HG02798 (cell line): ENCODE measurements around the gene TUSC2.

Experiments
- ATAC-seq: cut with Tn5 transposase; IDR thresholded peaks from one replicate; pipeline ENCODE4 v1.9.1; 2021; ENCODE audit warnings: mild to moderate bottlenecking; ENCODE audit not compliant: unreplicated experiment, poor library complexity

TUSC2 gene

DNA sequence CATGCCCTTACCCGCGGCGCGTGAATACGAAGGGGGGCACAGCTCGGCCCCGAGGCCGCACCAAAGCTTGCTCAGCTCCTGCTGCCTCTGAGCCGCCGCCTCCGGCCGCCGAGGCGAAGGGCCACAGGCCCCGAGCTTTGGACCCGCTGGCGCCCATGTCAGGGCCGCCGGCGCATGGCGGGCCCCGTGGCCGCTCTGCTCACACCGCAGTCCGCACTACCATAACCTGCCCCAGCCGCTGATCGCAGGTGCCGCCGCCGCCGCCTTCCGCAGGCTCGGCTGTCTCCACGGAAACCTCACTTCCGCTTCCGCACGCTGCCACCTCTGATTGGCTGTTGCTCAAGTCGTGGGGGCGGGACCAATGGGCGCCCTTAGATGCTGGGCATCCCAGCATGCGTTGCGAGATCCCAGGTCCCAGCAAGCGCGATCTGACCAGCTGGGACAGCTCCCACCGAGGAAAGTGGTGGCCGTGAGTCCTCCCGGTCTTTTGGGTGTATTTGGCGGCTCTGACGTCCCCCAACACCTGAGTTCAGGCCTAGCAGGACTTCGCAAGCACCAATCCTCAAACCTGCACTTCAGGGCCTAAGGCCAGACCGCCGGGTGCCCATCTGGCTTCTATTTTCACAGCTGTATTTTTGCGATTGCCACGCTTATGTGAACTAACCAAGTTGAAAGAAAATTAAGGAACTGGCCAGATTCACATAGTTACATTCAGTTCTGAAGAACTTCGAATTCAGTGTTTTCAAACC, at the start of gene TUSC2:
TSS of gene TUSC2 (minus strand) at position 281 of the 749 bp plus-strand sequence. CDS start at position 157, 124 bp downstream.
- ATAC-seq = peak; percentile 92

- ATAC-seq = no peak
Observed at GRCh38 chr3:50375258-50375931, 47.4 kb upstream of the TUSC2 start.

- no peak for ATAC-seq
Observed at GRCh38 chr3:50374363-50375257, 46.6 kb upstream of the TUSC2 start.

DNA sequence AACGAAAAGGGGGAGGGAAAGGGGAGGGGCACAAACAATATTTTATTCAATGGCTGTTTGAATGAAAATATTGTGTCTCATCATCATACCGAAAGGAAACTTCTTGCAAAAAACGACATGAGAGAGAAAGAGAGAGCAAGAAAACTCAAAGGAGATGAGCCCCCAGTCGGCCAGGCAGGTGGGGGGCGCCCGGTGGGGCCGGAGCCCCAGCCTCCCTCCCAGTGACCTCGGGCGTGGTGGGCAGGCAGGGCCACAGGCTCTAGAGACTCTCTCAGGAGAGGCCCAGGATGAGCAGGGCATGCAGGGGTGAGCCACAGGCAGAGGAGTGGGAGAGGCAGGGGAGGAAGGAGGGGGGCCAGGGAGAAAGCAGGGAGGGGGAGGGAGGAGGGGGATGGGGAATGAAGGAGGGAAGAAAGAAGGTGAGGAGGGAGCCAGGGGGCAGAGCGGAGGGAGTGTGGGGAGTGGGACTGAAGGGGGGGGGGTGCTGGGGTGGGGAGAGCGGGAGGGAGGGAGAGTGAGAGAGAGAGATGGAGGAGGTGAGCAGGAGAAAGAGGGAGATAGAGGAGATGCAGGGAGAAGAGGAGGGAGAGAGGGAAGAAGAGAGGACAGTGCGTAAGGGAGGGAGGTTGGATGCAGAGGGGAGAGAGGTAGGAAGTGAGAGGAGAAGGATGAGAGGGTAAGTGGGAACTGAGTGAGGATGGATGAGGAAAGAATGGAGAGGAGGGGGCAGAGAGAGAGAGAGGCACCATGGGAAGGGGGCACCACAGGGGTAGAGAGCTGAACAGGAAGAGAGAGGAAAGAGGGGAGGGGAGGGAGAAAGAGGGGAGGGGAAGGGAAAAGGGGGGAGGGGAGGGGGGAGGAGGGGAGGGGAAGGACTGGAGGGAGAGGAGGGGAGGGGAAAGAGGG, 45.4 kb upstream of the TUSC2 start:
- no peak for ATAC-seq

DNA sequence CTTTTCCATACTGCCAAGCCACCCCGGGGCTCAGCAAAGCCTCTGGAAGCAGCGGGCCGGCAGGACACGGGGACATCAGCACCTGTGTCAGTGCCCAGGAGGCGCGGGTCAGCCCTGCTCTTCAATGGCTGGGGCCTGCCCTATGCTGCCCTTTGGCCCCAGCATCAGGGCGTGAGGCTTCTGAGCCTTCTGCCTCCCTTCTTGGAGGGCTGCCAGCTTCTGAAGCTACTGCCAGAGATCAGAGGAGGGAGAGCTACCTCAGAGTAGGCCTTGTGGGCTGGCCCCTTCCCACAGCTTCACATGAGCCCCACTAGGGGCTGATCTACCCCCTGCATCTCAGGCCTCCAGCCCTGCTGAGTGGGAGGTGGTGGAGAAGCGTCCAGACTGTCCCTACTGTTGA, 44.3 kb upstream of the TUSC2 start:
- no peak for ATAC-seq

GRCh38 chr3:50371133-50371685, 43.2 kb upstream of the TUSC2 start:
- no peak for ATAC-seq

GRCh38 chr3:50370594-50370993, 42.6 kb upstream of the TUSC2 start:
- no peak for ATAC-seq

DNA sequence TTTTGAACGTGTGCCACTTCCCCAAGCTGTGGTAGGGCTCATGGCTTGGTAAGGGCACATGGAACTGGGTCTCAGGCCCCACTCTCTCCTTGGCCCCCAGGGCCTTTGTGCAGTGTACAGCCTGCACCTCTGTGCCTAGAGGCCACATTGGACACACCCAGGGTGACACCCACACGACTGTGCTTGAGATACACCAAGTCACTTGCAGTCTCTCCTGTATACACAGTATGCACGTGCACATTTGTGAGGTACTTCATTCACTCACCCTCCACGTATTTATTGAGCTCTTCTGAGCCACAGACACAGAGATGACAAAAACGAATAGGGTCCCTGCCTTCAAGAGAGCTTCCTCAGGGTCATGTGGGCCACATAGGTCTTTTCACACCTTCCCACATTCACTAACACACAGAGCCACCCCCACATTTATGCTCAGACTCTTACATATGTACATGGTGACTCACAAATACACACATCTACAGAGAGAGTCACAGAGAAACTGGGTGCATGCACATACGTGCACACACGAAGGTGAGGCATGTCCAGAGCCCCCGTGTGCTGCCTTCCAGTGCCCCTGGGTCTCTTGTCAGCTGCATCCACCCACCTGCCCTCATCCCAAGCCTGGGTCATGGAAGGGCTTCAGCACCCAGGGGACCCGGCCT, 41.1 kb upstream of the TUSC2 start:
- ATAC-seq = no peak

DNA sequence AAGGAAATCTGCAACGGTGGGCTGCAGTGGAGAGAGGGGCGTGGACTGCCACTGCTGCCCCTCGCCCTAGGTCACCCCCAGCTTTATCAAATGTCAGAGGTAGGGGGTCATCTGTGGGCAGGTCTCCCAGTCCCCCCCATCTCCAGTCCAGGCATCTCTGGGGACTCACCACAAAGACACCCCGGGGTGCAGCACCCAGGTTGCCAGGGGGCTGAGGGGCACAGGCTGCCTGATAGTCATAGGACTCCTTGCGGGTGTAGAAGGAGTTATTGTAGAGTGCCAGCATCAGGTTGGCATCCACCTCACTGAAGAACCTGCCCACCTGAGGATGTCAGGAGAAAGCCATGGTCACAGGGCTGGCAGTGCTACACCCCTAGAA, 37.8 kb upstream of the TUSC2 start:
- no peak for ATAC-seq

- ATAC-seq = peak; percentile 83
Observed at GRCh38 chr3:50365080-50365841, 37.2 kb upstream of the TUSC2 start.

GRCh38 chr3:50364573-50365079, 36.6 kb upstream of the TUSC2 start:
- no peak for ATAC-seq

GRCh38 chr3:50359760-50360110, 31.7 kb upstream of the TUSC2 start:
- peak; percentile 16 for ATAC-seq

DNA sequence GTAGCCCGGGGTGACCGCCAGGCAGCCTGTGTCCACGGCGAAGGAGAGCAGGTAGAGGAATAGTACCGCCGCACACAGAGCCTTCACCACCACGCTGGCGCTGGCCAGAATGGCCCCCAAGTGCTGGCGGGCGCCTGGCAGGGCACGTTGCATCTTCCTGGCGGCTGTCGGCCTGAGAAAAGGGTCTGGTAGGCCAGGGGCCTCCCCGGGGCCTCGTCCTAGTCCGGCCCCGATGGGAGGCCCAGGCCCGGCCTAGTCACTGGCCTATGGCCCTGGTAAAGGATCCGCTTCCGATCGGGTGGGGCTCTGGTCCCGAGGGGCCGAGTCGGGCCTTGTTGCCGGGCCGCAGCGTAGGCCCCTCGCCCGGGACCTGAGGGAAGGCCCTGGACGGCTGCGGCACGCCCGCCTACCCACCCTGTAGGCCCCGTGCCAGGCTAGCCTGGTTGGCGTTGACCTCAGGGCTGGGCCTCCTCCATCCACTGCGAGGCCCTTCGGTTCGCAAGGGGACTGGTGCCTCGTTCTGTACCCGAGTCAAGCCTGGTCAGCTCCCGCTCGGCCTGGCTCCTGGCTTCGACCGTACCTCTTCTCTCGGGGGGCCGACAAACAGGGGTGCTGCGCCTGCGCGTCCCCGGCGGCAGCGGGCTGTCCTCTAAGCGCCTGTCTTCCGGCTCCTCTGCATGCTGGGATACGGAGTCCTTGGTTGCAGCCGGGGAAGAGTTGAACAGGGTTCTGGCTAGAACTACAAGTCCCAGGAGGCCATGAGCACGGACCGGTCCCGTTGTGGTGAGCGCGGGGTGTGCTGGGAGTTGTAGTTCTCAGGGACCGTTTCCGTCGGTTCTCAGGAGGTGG, 31.1 kb upstream of the TUSC2 start, which contains the start of gene TMEM115:
TSS of gene TMEM115 (minus strand) at position 611 of the 849 bp plus-strand sequence. CDS start at position 153, 458 bp downstream.
- ATAC-seq = peak; percentile 99

- ATAC-seq = no peak
Observed at GRCh38 chr3:50358355-50358910, 30.4 kb upstream of the TUSC2 start.

DNA sequence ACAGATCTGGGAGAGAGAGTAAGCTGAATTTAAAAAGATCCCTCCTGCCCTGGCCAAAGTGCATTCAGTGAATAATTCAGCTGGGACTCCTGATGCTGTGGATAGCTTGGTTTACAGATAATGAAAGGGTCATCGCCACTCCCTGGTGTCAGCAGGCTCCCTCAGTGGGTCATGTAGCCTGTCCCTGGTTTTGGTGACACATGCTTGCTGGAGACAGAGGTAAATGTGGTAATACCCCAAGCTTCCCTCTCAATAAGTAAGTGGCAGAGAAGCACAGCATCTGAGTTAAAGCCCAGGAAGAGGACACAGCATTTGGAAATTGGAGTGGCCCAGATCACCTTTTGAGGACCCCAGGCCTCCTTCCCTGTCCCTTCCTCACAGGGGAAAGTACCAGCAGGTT, 29.5 kb upstream of the TUSC2 start:
- no peak for ATAC-seq

DNA sequence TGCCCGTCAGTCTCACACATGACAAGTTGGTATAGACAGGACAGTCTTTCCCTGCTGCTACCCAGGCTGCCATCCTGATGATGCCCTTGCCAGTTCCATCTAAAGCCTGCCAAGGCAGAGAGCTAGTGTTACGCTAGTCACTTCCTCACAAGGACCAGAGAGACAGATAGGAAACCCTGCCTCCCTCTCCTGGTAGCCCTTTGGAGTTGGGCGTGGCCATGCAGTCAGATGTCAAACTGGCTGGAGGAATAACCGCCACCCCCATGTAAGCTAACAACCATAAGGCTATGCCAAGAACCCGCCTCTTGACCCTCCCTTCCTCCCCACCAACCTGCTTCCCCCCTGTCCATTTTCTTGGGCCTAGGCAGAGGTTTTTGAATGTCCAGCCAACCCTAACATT, 28.5 kb upstream of the TUSC2 start:
- ATAC-seq = no peak
